Smooth muscle cell (in vitro differentiated cells): Measurements from ENCODE around the gene MPV17L. TPM values are rescaled to one million over a fixed set of nuclear protein-coding genes. Genes with fewer than 3 reads are reported as not detected.
"Not testable (repeated sequence)": the region's sequence is repeated elsewhere in the genome, so short reads cannot be mapped to it uniquely, and the experiment has no call there.

ENCODE experiments used
- DNase-seq: peaks from one replicate; lab custom pipeline; 2025; ENCODE audit not compliant: unreplicated experiment; lab: John Stamatoyannopoulos, UW
- H2AFZ ChIP-seq: fragments of 200-600 bp; sonication (generic); 2 replicates; pipeline ENCODE4 v1.6.0; 2016; ENCODE audit warnings: antibody characterized with exemption, low read depth, mild to moderate bottlenecking
- H3F3A ChIP-seq: fragments of 200-600 bp; sonication (generic); 2 replicates; pipeline ENCODE4 v1.6.0; 2017; ENCODE audit warnings: antibody characterized with exemption, low read depth
- H3K27ac ChIP-seq: fragments of 200-600 bp; sonication (generic); 2 replicates; pipeline ENCODE4 v1.5.1; 2016; ENCODE audit warnings: low read depth, mild to moderate bottlenecking
- H3K27me3 ChIP-seq: fragments of 200-600 bp; sonication (generic); 2 replicates; pipeline ENCODE4 v1.6.1; 2016; ENCODE audit warnings: low read depth, mild to moderate bottlenecking
- H3K36me3 ChIP-seq: fragments of 200-600 bp; sonication (generic); 2 replicates; pipeline ENCODE4 v1.5.1; 2016; ENCODE audit warnings: low read depth
- H3K4me1 ChIP-seq: fragments of 200-600 bp; sonication (generic); 2 replicates; pipeline ENCODE4 v1.5.1; 2016; ENCODE audit warnings: low read depth
- H3K4me2 ChIP-seq: fragments of 200-600 bp; sonication (generic); 2 replicates; pipeline ENCODE4 v1.6.0; 2016; ENCODE audit warnings: mild to moderate bottlenecking
- H3K4me3 ChIP-seq: fragments of 200-600 bp; sonication (generic); 2 replicates; pipeline ENCODE4 v1.5.1; 2016; ENCODE audit warnings: mild to moderate bottlenecking
- H3K79me2 ChIP-seq: fragments of 200-600 bp; sonication (generic); 2 replicates; pipeline ENCODE4 v1.6.0; 2016; ENCODE audit warnings: low read depth, mild to moderate bottlenecking
- H3K9ac ChIP-seq: fragments of 200-600 bp; sonication (generic); 2 replicates; pipeline ENCODE4 v1.6.0; 2016; ENCODE audit warnings: low read depth
- H3K9me3 ChIP-seq: fragments of 200-600 bp; sonication (generic); replicated peaks from 2 replicates; pipeline ENCODE4 v1.5.1; 2016; ENCODE audit warnings: low read depth
- H4K20me1 ChIP-seq: fragments of 200-600 bp; sonication (generic); 2 replicates; pipeline ENCODE4 v1.6.0; 2016; ENCODE audit warnings: low read depth
- WGBS: methylation state at CpG from one replicate; pipeline ENCODE4 v1.1.7; 2016; ENCODE audit warnings: low lambda C conversion rate; 5-methylcytosine and 5-hydroxymethylcytosine counted together
- polyA plus RNA-seq: library from polyadenylated mRNA; unstranded; fragments of >200 nt; fragmentation: Nextera tagmentation; extraction: Ambion mirVana; gene quantifications from 2 replicates; pipeline ENCODE4 v1.2.1, GENCODE V29; 2016
- total RNA-seq: library from RNA; depleted of rRNA; stranded (reverse); fragments of >200 nt; gene quantifications from 2 replicates; pipeline ENCODE4 v1.2.3, GENCODE V29; 2014
- TF ChIP-seq, protein P1 (sequence below): fragments of 200-600 bp; sonication (generic); IDR thresholded peaks from 2 replicates; pipeline ENCODE4 v1.5.1; 2017; ENCODE audit warnings: borderline replicate concordance, mild to moderate bottlenecking, antibody characterized with exemption; ENCODE audit not compliant: insufficient read depth, poor library complexity, severe bottlenecking

The MPV17L gene
- total and polyA plus RNA-seq, 2 experiments from 2014 or later: not detected

DNA sequence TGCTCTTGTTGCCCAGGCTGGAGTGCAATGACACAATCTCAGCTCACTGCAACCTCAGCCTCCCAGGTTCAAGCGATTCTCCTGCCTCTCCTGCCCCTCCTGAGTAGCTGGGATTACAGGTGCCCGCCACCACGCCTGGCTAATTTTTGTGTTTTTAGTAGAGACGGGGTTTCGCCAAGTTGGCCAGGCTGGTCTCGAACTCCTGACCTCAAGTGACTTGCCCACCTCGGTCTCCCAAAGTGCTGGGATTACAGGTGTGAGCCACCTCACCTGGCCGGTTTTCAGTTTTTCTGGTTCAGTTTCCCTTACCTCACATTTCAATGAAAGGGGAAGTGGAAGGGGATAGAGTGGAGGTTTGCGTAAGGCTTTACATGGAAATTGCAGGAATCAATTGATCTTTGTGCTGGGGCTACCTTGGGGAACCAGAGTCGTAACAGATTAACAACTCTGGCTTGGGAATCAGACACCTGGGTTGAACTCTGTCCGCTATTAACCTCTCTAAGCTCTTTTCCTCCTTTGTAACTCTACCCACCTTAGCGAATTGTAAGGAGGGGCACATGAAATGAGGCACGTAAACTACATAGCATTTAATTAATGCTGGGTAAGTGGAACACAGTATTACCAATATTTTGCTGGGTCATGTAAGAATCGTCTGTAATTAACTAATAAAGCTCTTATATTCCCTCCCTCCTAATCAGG, 3.2 kb downstream of the MPV17L start:
- Histone ChIP-seq H3F3A (no peaks in the 10 kb centered on the region), H3K36me3 (no peaks in the 10 kb centered on the region), H2AFZ (no peak overlapping the region), H3K4me1 (no peaks in the 10 kb centered on the region), H3K9ac (no peak overlapping the region), H3K9me3 (no peaks in the 10 kb centered on the region), H3K4me2 (no peak overlapping the region), H3K27ac (no peak overlapping the region), H3K27me3 (no peaks in the 10 kb centered on the region), H3K79me2 (no peaks in the 10 kb centered on the region), H4K20me1 (no peaks in the 10 kb centered on the region), H3K4me3 (no peak overlapping the region)
- TF ChIP-seq, protein P1, sequence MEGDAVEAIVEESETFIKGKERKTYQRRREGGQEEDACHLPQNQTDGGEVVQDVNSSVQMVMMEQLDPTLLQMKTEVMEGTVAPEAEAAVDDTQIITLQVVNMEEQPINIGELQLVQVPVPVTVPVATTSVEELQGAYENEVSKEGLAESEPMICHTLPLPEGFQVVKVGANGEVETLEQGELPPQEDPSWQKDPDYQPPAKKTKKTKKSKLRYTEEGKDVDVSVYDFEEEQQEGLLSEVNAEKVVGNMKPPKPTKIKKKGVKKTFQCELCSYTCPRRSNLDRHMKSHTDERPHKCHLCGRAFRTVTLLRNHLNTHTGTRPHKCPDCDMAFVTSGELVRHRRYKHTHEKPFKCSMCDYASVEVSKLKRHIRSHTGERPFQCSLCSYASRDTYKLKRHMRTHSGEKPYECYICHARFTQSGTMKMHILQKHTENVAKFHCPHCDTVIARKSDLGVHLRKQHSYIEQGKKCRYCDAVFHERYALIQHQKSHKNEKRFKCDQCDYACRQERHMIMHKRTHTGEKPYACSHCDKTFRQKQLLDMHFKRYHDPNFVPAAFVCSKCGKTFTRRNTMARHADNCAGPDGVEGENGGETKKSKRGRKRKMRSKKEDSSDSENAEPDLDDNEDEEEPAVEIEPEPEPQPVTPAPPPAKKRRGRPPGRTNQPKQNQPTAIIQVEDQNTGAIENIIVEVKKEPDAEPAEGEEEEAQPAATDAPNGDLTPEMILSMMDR: no peak
- no peak for DNase-seq
- WGBS: 88% methylated on average over 14 of the region's 14 CpGs

DNA sequence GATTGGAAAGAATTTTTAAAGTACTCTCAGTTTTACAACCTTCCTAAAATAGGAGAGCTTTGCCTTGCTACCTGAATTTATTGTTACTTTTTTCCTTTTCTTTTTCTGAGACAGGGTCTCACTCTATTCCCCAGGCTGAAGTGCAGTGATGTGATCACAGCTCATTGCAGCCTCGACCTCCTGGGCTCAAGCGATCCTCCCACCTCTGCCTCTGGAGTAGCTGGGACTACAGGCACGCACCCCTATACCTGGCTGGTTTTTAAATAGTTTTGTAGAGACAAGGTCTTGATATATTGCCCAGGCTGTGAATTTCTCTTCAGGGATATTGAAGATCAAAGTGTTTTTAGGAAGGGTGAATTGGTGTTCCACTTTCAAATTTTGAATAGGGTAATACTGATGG, 3.8 kb downstream of the MPV17L start:
- Histone ChIP-seq H3K4me2 (no peak overlapping the region), H3K36me3 (no peaks in the 10 kb centered on the region), H3F3A (no peaks in the 10 kb centered on the region), H3K9me3 (no peaks in the 10 kb centered on the region), H3K4me3 (no peak overlapping the region), H2AFZ (no peak overlapping the region), H3K9ac (no peak overlapping the region), H3K4me1 (no peaks in the 10 kb centered on the region), H3K79me2 (no peaks in the 10 kb centered on the region), H3K27ac (no peak overlapping the region), H4K20me1 (no peaks in the 10 kb centered on the region), H3K27me3 (no peaks in the 10 kb centered on the region)
- 95% methylated on average over 3 of the region's 3 CpGs for WGBS
- TF ChIP-seq, protein P1: no peak
- no peak for DNase-seq

DNA sequence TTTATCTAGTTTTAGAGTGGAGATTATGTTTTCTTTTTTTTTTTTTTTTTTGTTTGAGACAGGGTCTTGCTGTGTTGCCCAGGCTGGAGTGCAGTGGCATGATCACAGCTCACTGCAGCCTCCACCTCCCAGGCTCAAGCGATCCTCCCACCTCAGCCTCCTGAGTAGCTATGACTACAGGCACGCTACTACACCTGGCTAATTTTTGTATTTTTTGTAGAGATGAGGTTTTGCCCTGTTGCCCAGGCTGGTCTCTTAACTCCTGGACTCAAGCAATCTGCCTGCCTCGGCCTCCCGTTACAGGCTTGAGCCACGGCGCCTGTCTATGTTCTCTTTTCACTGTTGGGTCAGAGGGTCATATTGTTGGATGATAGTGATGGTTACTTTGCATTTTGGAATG, 4.8 kb downstream of the MPV17L start:
- H3K27me3 ChIP-seq, H3F3A ChIP-seq, H2AFZ ChIP-seq, H3K9me3 ChIP-seq, H3K4me2 ChIP-seq, H3K9ac ChIP-seq, H3K27ac ChIP-seq, DNase-seq, H3K4me3 ChIP-seq, H4K20me1 ChIP-seq, H3K79me2 ChIP-seq, H3K36me3 ChIP-seq, H3K4me1 ChIP-seq: not testable (repeated sequence)
- WGBS: 95% methylated on average over 6 of the region's 6 CpGs

DNA sequence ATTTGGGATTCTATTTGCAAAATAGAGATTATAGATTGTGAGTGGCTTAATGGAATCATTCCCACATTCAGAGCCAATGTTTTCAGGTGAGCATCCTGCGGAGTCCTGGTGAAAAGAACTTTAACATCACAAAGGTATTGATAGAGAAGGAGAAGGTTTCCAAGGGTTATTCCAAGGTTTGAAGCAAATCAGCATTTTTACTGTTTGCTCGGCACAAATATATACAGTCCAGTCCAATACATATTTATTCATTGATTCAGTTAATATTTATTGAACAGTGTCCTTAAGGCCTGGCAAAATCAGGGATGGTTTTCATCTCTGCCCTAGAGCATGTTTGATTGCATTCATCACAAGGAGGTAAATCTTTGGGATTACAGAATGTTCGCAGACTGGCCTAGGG, 6.4 kb downstream of the MPV17L start:
- no peaks in the 10 kb centered on the region for H4K20me1 ChIP-seq
- no peak overlapping the region for H2AFZ ChIP-seq
- no peaks in the 10 kb centered on the region for H3K27me3 ChIP-seq
- no peak for DNase-seq
- no peaks in the 10 kb centered on the region for H3K4me1 ChIP-seq
- H3K9ac ChIP-seq: no peak overlapping the region
- no peaks in the 10 kb centered on the region for H3K9me3 ChIP-seq
- H3K36me3 ChIP-seq: no peaks in the 10 kb centered on the region
- H3K79me2 ChIP-seq: no peaks in the 10 kb centered on the region
- TF ChIP-seq, protein P1: no peak
- no peak overlapping the region for H3K4me2 ChIP-seq
- H3K4me3 ChIP-seq: no peak overlapping the region
- WGBS: 92% methylated on average over 3 of the region's 3 CpGs
- no peak overlapping the region for H3K27ac ChIP-seq
- no peaks in the 10 kb centered on the region for H3F3A ChIP-seq
